Stomach smooth muscle (tissue), 2 donors: ENCODE measurements around the gene PTPRN2.

Experiments
- H3K27ac ChIP-seq: one replicate; pipeline ENCODE4 v1.7.0; 2013; ENCODE audit warnings: mild to moderate bottlenecking, low read length, inconsistent platforms
- H3K27me3 ChIP-seq, 2 donors: one replicate each; pipeline ENCODE4 v1.7.0; 2013; ENCODE audit warnings: low read length in 2 of 2; ENCODE audit not compliant: insufficient read depth in 2 of 2, control insufficient read depth in 1 of 2
- H3K36me3 ChIP-seq, 2 donors: one replicate each; pipeline ENCODE4 v1.7.0; 2013; ENCODE audit warnings: low read length in 2 of 2; ENCODE audit not compliant: control insufficient read depth in 2 of 2, insufficient read depth in 2 of 2
- H3K4me1 ChIP-seq: one replicate; pipeline ENCODE4 v1.7.0; 2013; ENCODE audit warnings: low read length; ENCODE audit not compliant: control insufficient read depth, insufficient read depth
- H3K4me3 ChIP-seq, 2 donors: one replicate each; pipeline ENCODE4 v1.7.0; 2013; ENCODE audit warnings: low read length in 2 of 2
- H3K9ac ChIP-seq, 2 donors: one replicate each; pipeline ENCODE4 v1.7.0; 2013; ENCODE audit warnings: low read length in 2 of 2, mild to moderate bottlenecking in 1 of 2
- H3K9me3 ChIP-seq, 2 donors: one replicate each; pipeline ENCODE4 v1.7.0; 2013; ENCODE audit warnings: low read length in 2 of 2; ENCODE audit not compliant: control insufficient read depth in 2 of 2
- donor health status: healthy.
- donor health status: Pancreatic carcinoma.

PTPRN2 gene

GRCh38 chr7:158549616-158550393 is 37.8 kb downstream of the PTPRN2 start:
- Histone ChIP-seq H3K4me3 (peak overlapping the region in 1 of 2 donors; percentile 35), H3K27me3 (peaks cover 0 to 4% of the 10 kb centered on the region in 2 donors), H3K27ac (no peak overlapping the region), H3K9ac (no peak overlapping the region), H3K4me1 (no peaks in the 10 kb centered on the region), H3K9me3 (peaks cover 0 to 4% of the 10 kb centered on the region in 2 donors), H3K36me3 (no peaks in the 10 kb centered on the region)

- H3K27me3 ChIP-seq = peaks cover 0 to 4% of the 10 kb centered on the region in 2 donors
- peak overlapping the region in 1 of 2 donors; percentile 35 for H3K4me3 ChIP-seq
- peaks cover 0 to 4% of the 10 kb centered on the region in 2 donors for H3K9me3 ChIP-seq
- no peak overlapping the region for H3K27ac ChIP-seq
- no peaks in the 10 kb centered on the region for H3K36me3 ChIP-seq
- no peak overlapping the region for H3K9ac ChIP-seq
- H3K4me1 ChIP-seq = no peaks in the 10 kb centered on the region
These were observed 38.4 kb downstream of the PTPRN2 start for GRCh38 chr7:158549176-158549615.

- Histone ChIP-seq H3K4me1 (no peaks in the 10 kb centered on the region), H3K9ac (no peak overlapping the region), H3K27ac (no peak overlapping the region), H3K36me3 (no peaks in the 10 kb centered on the region), H3K4me3 (no peak overlapping the region), H3K9me3 (peaks cover 0 to 4% of the 10 kb centered on the region in 2 donors), H3K27me3 (peaks cover 0 to 4% of the 10 kb centered on the region in 2 donors)
These were observed 38.9 kb downstream of the PTPRN2 start for GRCh38 chr7:158548726-158549125.

GRCh38 chr7:158547817-158548216 is 39.8 kb downstream of the PTPRN2 start:
- Histone ChIP-seq H3K9me3 (peaks cover 0 to under 1% of the 10 kb centered on the region in 2 donors), H3K27ac (no peak overlapping the region), H3K4me1 (no peaks in the 10 kb centered on the region), H3K36me3 (no peaks in the 10 kb centered on the region), H3K27me3 (peaks cover 0 to 2% of the 10 kb centered on the region in 2 donors), H3K9ac (no peak overlapping the region), H3K4me3 (no peak overlapping the region)

- Histone ChIP-seq H3K9me3 (no peaks in the 10 kb centered on the region), H3K4me1 (no peaks in the 10 kb centered on the region), H3K9ac (no peak overlapping the region), H3K27me3 (peaks cover 0 to 2% of the 10 kb centered on the region in 2 donors), H3K36me3 (no peaks in the 10 kb centered on the region), H3K27ac (no peak overlapping the region), H3K4me3 (no peak overlapping the region)
These were observed 41.0 kb downstream of the PTPRN2 start for GRCh38 chr7:158546626-158547025.

GRCh38 chr7:158546214-158546613 is 41.4 kb downstream of the PTPRN2 start:
- Histone ChIP-seq H3K9me3 (no peaks in the 10 kb centered on the region), H3K27ac (no peak overlapping the region), H3K36me3 (no peaks in the 10 kb centered on the region), H3K4me1 (no peaks in the 10 kb centered on the region), H3K9ac (no peak overlapping the region), H3K27me3 (peaks cover 0 to 2% of the 10 kb centered on the region in 2 donors), H3K4me3 (no peak overlapping the region)

GRCh38 chr7:158544708-158545107 is 42.9 kb downstream of the PTPRN2 start:
- no peaks in the 10 kb centered on the region for H3K4me1 ChIP-seq
- H3K36me3 ChIP-seq = no peaks in the 10 kb centered on the region
- no peak overlapping the region for H3K27ac ChIP-seq
- no peak overlapping the region for H3K4me3 ChIP-seq
- no peak overlapping the region for H3K9ac ChIP-seq
- H3K9me3 ChIP-seq = no peaks in the 10 kb centered on the region
- peaks cover 0 to 2% of the 10 kb centered on the region in 2 donors for H3K27me3 ChIP-seq

GRCh38 chr7:158543840-158544239 is 43.8 kb downstream of the PTPRN2 start:
- H3K27ac ChIP-seq = no peak overlapping the region
- H3K9me3 ChIP-seq = no peaks in the 10 kb centered on the region
- H3K27me3 ChIP-seq = peaks cover 0 to 2% of the 10 kb centered on the region in 2 donors
- H3K36me3 ChIP-seq = no peaks in the 10 kb centered on the region
- H3K4me3 ChIP-seq = no peak overlapping the region
- H3K9ac ChIP-seq = no peak overlapping the region
- H3K4me1 ChIP-seq = no peaks in the 10 kb centered on the region

GRCh38 chr7:158542651-158543566 is 44.7 kb downstream of the PTPRN2 start:
- Histone ChIP-seq H3K9me3 (no peaks in the 10 kb centered on the region), H3K27ac (no peak overlapping the region), H3K9ac (no peak overlapping the region), H3K4me3 (no peak overlapping the region), H3K27me3 (peaks cover 0 to 2% of the 10 kb centered on the region in 2 donors), H3K4me1 (no peaks in the 10 kb centered on the region), H3K36me3 (no peaks in the 10 kb centered on the region)

- Histone ChIP-seq H3K36me3 (no peaks in the 10 kb centered on the region), H3K27me3 (no peaks in the 10 kb centered on the region), H3K9me3 (no peaks in the 10 kb centered on the region), H3K9ac (no peak overlapping the region), H3K4me3 (no peak overlapping the region), H3K27ac (no peak overlapping the region), H3K4me1 (no peaks in the 10 kb centered on the region)
These were observed 46.1 kb downstream of the PTPRN2 start for GRCh38 chr7:158541346-158542010.
